OCI-LY7 (cell line): ENCODE results near the gene TCP11.

Source experiments
- CTCF ChIP-seq: fragments of 200-600 bp; sonication (generic); conservative IDR thresholded peaks from 2 replicates; pipeline ENCODE4 v1.5.1; 2014; ENCODE audit warnings: mild to moderate bottlenecking, antibody characterized with exemption, low read length, moderate library complexity, mixed read lengths
- EZH2phosphoT487 ChIP-seq: fragments of 200-600 bp; sonication (generic); IDR thresholded peaks from 2 replicates; pipeline ENCODE4 v1.6.1; 2018; ENCODE audit warnings: low read depth, borderline replicate concordance, mild to moderate bottlenecking, mixed run types, antibody characterized with exemption, low read length, moderate library complexity, mixed read lengths

GRCh38 chr6:35145757-35146156 is 4.6 kb upstream of the TCP11 start:
- TF ChIP-seq CTCF (no peak), EZH2phosphoT487 (no peak)
